HG03196 (cell line): ENCODE data around the gene CATSPER1.

ENCODE experiments used
- ATAC-seq: cut with Tn5 transposase; IDR thresholded peaks from one replicate; pipeline ENCODE4 v1.9.1; 2021; ENCODE audit not compliant: unreplicated experiment

The CATSPER1 gene

DNA sequence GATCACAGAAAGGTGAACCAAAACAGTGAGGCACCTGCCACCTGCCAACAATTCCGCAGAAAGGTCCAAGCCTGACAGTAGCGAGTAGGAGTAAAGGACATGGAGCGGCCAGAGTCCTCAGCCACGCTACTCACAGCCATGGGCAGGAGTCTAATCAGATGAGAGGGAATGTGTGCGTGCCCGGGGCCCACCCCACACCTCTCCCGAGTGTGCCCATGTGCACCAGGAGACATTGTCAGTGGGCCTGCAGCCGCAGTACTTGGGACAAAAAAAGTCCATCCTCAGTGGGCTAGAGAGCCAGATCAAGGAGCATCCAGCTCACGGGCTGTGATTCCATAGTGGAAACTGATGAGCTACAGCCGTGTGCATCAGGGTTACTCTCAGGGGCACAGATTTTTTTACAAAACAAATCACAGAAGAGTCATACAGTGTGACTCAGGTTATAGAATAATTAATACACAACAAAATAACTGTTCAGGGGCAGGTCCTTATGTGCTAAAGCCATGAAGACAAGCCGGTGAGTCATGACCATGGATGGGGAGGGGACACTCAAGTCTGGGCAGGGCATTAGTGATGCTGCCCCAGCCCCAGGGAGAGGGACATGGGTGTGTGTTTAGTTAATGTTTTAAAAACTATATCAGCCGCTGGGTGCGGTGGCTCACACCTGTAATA lies 52.7 kb downstream of the CATSPER1 start:
- ATAC-seq = no peak

DNA sequence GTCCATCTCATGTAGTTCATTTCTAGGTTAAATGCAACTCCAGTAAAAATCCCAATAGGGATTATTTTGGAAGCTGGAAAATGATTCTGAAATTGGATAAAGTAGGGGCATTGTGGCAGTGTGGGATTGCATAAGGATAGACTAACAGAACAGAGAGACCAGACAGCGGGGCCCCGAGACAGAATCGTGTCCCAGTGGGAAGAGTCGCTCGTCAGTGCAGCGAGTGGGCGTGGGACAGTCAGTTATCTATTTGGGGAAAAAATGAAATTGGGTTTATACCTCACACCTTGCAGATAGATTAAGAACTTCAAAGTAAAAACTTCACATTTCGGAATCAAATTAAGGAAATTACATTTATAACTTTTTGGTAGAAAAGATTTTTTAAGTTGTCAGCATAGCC lies 54.2 kb downstream of the CATSPER1 start:
- ATAC-seq = no peak

DNA sequence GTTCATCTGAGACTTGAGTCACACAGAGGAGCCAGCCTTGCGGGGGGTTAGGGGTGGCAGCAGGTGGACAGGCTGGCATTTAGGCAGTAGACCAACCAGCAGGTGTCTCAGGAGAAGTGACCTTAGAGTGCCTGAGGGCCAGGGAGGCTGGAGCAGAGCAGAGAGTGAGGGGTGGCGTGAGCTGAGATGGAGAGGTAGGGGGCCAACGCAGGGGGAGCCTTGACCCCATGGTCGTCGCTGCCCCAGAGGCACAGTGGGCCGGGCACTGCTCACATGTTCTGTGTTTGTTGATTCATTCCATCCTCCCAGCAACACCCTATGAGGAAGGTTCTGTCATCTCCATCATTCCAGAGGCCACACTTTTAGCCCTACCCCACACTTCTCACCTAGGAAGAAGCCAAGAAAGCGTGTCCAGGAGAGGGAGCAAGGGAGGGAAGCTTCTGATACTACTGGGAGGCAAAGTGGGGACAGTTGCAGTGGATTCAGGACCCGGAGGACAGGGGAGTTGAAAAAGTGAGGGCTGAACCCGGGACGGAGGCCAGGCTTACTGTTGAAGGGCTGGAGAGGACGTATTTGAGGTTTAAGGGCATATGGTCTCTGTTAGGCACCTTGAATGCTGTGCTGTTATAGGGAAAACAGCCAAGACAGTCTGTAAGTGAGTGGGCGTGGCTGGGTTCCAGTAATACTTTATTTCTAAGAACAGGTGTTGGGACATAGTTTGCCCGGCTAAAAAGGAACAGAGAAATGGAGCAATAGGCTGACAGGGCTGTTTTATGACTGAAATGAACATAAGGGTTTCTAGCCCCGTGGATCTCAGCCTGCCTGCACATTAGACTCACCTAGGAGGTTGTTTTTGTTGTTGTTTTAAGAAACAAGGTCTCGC lies 57.4 kb downstream of the CATSPER1 start:
- no peak for ATAC-seq

DNA sequence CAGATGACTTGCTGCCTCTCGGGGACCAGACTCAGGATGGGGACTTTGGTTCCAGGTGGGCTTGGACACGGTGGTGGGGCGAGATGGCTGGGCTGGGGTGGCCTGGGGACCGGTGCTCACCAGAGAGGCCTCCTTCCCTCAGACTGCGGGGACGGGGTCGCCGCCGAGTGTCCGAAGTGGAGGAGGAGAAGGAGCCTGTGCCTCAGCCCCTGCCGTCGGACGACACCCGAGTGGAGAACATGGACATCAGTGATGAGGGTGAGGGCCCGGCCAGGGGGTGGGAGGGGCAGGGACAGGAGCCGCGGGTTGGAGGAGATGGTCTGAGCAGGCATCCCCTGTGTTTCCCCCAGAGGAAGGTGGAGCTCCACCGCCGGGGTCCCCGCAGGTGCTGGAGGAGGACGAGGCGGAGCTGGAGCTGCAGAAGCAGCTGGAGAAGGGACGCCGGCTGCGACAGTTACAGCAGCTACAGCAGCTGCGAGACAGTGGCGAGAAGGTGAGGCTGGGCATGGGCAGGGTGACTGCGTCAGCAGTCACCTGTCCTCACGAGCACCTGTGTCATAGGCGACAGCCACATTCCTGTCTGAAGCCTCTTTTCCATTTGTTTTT lies 58.8 kb downstream of the CATSPER1 start:
- no peak for ATAC-seq
